ENCODE data around the gene NAV3.

DNA sequence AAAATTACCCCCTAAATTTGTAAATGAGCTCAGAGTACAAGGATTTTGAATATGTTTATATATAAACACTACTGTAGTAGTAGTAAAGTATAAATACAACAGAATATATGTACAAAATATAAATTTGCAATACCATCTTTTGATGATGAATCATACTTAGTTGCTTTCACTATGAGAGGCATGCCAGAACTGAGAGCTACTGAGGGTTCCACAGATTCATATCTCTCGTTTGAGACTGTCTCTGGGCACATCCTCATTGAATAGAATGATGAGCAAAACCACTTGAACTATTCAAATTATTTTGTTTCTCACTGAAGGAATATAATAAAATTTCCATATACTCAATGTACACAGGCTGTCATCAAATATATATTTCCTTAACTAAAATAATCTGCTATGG, 417.6 kb downstream of the NAV3 start:
- TF ChIP-seq, protein P1, sequence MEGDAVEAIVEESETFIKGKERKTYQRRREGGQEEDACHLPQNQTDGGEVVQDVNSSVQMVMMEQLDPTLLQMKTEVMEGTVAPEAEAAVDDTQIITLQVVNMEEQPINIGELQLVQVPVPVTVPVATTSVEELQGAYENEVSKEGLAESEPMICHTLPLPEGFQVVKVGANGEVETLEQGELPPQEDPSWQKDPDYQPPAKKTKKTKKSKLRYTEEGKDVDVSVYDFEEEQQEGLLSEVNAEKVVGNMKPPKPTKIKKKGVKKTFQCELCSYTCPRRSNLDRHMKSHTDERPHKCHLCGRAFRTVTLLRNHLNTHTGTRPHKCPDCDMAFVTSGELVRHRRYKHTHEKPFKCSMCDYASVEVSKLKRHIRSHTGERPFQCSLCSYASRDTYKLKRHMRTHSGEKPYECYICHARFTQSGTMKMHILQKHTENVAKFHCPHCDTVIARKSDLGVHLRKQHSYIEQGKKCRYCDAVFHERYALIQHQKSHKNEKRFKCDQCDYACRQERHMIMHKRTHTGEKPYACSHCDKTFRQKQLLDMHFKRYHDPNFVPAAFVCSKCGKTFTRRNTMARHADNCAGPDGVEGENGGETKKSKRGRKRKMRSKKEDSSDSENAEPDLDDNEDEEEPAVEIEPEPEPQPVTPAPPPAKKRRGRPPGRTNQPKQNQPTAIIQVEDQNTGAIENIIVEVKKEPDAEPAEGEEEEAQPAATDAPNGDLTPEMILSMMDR (conservative IDR thresholded peaks at IDR 0.05; ENCODE audit: low read depth, low read length), result no peak
- TF ChIP-seq EZH2 (IDR thresholded peaks at IDR 0.05; ENCODE audit: borderline replicate concordance, low read depth, low read length, poor library complexity, severe bottlenecking), result no peak

Measured in A673 (cell line).